ENCODE results near the gene COPE.
"Not testable (repeated sequence)": the region's sequence is repeated elsewhere in the genome, so short reads cannot be mapped to it uniquely, and the experiment has no call there.

Gene COPE

GRCh38 chr19:18906605-18907519, 12.3 kb downstream of the COPE start:
- DNase-seq, result no peak

DNA sequence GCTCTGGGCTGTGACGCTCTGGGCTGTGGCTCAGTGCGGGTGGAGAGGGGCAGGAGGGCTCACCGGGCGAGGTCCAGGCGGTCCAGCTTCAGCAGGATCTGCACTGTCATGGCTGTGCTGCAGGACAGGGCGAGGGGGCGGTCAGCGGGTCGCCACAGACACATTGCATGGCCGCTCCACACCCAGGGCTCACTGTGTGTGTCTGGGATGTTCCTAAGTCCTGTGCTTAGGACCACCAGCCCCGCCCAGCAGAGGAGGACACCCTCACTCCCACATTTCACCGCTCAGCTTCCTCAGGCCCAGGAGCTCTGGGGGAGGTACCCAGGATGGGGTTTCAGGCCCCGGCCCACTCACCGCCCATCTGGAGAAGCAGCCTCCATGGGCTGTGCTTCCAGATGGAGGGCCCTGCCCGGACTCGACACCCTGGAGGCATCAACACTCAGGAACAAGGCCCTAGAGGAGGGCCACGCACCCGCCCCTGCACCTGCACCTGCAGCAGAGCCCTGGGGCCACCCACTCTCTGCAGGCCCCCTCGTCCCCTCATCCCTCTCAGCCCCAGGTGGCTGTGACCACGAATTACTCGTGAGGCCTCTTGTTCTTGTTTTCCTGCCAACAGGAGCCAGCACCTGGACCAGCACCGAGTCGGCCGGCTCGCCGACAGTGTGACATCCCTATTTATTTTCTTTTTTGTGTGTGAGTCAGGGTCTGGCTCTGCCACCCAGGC, 13.5 kb downstream of the COPE start:
- no peak for DNase-seq

DNA sequence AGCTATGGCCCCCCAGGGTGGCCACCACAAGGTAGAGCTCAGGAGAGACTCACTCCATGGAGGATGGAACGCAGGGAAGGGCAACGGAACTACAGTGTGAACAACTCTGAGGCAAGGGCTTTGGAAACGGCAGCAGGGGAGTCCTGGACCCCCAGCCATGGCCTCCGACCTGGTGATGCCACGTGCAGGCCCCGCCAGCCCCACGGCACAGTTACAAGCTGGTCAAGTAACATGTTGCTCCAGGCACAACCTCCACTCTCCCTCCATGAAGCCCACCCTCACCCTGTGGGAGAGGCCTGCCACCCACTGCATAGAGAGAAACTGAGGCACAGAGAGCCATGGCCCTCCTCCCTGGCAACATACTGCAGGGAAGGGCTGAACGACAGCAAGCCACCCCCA, 14.1 kb downstream of the COPE start:
- DNase-seq, result no peak

DNA sequence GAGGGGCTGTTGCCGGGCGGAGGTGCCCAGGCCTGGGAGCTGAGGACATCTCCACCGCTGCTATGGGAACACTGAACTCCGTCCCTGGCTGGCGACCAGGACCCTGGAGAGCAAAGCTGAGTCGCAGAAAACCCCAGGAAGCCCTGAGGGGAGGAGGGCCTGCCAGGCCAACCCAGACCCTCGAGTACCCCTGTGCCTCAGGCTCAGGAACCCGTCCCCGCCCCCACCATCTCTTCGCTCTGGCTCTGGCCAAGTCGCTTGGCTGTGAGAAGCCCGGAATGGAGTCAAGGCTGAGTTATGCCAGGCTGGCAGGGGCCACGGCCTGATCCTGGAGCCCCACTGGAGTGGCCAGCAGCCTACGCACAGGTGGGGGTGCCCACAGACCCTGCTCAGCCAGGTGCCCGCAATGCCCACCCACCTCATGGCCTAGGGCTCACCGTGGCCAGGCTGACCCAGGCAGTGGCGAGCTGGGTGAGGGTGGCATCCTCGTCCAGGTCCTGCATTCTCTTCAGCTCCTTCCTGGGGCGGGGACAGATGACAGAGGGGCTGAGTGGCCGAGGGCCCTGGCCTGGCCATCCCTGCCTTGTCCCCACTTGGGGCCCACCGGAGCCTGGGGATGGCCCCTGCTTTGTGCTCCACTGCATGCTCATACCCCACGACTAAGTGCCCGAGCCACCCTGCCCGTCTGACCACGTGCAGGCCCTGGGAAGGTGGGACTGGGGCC, 14.7 kb downstream of the COPE start:
- DNase-seq, result no peak

GRCh38 chr19:18903156-18904037, 15.8 kb downstream of the COPE start:
- no peak for DNase-seq

- DNase-seq, result not testable (repeated sequence)
Observed at GRCh38 chr19:18902519-18902918, 16.7 kb downstream of the COPE start.

- no peak for DNase-seq
Observed at GRCh38 chr19:18901491-18901890, 17.7 kb downstream of the COPE start.

DNA sequence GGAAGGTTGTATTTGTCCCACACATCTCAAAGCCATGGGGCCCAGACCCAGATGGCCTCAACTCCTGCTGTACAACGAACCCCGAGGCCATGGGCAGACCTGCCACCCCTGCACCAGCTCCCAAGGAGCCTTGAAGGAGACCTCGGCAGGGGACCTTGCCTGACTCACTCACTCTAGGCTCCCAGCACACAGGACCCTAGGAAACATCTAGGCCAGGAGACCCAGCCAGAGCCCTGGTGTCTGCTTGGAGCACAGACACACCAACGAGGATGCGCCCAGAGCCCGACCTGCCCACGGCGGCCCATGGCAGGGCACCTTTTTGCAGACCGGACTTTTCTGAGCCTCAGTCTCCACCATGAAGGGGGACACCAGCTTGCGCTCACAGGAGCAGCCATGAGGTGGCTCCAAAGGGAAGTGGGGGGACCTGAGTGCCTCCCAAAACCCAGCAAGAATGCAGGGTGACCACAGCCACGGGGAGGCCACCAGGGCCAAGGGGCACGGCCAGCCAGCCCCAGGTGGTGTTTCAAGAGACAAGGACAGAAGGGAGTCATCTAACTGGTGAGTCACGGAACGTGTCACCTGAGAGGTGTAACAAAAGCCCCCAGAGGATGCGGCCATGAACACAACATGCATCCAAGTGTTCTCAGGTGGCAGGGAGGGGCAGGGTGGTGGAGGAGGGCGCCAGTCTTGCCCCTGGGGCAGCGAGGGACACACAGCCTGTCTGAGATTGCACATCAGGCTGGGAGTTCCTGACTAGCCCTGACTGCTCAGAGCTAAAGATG, 18.3 kb downstream of the COPE start:
- no peak for DNase-seq

- no peak for DNase-seq
Observed at GRCh38 chr19:18899624-18900560, 19.3 kb downstream of the COPE start.

DNA sequence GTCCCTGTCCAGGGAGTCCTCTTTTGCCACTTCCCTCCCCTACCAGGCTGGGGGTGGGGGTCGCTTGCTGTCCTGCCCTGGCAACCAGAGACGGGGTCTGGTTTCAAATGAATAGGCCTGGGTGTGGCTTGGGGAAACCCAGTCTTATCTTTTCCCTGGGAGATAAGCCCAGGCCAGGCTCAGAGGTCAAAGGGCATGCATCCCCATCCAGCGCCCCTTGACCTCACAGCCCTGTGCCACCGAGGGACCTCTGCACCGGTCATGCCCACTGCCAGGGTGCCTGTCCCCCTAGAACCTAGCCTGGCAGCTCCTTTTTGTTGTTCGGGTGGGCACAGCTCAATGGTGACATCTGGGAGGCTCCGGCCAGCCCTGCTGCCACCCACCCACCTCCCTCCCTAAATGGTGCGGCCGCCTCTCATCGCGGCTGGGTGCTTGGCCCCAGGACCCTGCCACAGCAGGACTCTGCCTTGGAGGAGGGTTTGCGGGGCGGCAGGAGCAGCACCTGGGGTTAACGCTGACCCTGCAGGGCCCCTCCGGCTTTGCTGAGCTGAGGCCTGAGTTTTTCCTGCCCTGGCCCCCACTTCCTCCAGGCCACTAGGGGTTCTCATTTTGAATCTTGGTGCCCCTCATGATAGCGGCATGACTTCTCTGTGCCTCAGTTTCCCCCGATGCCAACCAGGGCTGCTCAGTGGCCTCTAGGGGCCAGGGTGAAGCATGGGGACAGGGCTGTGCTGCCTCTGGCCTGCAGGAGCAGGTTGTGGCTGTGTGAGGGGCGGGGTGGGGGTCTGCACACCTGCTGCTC, 20.4 kb downstream of the COPE start:
- no peak for DNase-seq

GRCh38 chr19:18898081-18898606, 21.0 kb downstream of the COPE start:
- DNase-seq, result no peak

- DNase-seq, result no peak
Observed at GRCh38 chr19:18897094-18898029, 21.8 kb downstream of the COPE start.

- DNase-seq, result no peak
Observed at GRCh38 chr19:18896421-18896841, 22.8 kb downstream of the COPE start.

- DNase-seq, result no peak
Observed at GRCh38 chr19:18895824-18896341, 23.3 kb downstream of the COPE start, which contains the start of gene CERS1. Gene CERS1, minus strand, starts transcription at chr19:18896158. Its CDS starts 86 bp downstream, at chr19:18896072.

DNA sequence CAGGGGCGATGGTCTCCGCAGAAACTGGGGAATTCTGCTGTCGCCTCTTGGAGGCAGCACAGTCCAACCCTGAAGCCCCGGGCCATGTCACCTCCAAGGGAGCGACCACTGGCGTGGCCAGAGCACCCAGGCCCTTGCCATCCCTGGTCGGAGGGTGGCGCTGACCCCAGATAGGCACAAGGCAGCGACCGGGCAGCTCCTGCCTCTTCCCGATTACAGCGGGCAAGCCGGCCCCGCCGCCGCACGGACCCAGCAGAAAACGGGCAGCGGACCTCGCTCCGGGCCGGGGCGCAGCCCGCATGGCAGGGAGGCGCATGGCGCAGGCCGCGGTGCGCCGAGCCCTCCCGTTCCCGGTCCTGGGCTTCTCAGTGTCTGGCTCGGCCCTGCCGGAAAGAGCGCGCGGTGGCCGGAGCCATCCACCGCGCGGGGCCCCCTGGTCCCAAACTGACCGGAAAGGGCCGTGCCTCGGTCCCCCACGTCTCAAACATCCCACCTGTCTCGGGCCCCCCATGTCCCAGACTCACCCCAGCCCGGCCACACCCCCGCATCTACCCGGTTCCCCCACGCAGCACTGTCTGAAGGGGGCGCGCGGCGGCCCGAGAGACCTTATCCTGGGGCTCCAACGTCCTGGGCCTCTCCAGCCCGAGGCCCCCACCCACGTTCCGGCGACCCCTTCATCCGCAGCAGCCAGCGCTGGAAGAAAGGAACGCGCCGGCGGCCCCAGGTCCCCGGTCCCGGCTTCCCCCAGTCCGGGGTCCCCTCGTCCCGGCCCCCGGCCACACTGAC, 24.0 kb downstream of the COPE start:
- no peak for DNase-seq

DNA sequence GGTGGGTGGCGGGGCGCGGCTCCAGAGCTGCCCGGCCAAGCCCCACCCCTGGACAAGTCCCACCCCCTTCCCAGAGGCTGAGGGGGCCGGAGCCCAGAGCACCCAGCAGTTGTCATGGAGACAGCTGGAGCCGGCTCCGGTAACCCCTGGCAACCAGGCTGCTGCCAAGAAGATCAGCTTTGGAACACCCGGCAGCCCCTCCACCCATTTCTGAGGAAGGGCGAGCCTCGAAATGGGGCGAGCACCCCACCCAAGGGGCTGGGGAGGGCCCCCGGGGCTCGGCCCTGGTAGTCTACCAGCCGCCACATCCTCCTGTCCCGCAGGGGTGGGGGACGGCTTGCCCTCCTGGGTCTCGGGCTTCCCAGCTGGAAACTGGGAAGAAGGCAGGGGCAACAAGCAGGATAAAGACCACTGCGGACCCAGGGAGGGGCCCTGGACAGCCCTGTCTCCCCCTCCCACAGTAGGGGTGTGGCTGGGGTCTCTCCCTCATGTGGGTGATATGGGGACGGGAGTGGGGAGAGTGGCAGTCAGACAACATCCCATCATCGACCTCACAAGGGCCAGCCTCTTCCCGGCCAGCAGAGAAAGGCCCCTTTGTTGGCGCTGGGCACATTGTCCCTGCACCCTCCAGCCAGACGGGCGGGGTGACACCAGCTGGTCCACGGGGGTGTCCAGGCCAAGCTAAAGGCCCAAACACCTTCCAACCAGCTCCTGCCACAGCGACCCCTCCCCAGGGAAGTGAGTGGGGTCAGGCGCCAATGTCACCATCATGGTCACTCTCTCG, 24.7 kb downstream of the COPE start:
- DNase-seq, result no peak

Measured in activated CD4-positive, alpha-beta T cell treated with anti-CD3 and anti-CD28 coated beads for 4 hours (primary cell).